ENCODE results near the gene MXI1.

DNA sequence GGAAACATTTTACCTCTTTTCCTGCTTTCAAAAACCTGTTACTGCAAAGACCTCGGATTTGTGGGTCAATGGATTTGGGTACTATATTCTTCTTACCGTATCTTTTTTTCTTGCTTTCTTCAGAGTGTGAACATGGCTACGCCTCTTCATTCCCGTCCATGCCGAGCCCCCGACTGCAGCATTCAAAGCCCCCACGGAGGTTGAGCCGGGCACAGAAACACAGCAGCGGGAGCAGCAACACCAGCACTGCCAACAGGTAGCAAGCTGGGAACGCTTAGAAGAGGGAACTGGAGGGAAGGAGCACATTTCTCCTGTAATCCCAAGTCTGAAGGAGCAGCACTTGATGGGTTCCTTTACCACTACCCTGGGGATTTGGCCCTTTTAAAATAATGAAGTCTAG lies 20.7 kb downstream of the MXI1 start:
- TF ChIP-seq CTCF (IDR thresholded peaks at IDR 0.05) = no peak
- TF ChIP-seq POLR2A (IDR thresholded peaks at IDR 0.05) = no peak

All from uterus (tissue), 2 donors.